Hypothalamus (tissue), 51 donors: ENCODE data around the gene POLA1.
"Not testable (repeated sequence)": the region's sequence is repeated elsewhere in the genome, so short reads cannot be mapped to it uniquely, and the experiment has no call there.

Experiments
- DNase-seq, 51 donors: peaks; one replicate each; lab custom pipeline; 2025; lab: John Stamatoyannopoulos, UW

The POLA1 gene

GRCh38 chrX:24782011-24782410 lies 88.3 kb downstream of the POLA1 start:
- DNase-seq: no peak

DNA sequence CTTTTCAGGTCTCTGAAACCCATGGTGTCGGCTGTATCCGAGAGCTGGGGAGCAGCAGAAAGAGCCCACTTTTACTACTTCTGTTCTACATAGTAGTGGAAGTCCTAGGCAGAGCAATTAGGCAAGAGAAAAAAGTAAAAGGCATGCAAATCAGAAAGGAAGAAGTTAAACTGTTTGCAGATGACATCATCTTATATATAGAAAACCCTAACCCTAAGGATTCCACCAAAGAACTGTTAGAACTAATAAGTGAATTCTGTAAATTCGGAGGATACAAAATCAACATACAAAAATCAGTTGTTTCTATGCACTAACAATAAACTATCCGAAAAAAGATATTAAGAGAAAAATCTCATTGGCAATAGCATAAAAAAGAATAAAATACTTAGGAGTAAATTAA lies 95.3 kb downstream of the POLA1 start:
- DNase-seq: no peak

DNA sequence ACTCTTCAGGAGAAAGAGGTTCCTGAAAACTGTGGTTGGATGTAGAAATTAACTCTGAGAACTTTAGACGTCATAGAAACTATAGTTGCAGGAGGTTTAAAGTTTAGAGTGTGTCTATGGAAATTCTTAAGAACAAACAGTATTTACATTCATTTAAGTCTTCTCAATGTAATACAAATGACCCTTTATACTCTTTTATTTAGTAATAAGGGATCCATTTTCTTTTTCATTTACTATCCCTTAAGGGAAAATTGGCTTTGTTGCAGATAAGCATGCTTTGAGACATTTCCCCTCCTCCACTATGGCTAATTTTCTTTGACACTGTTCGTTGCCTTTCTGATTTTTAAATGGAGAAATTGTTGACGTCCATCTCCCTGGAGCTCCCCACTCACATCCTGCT lies 96.4 kb downstream of the POLA1 start:
- no peak for DNase-seq

DNA sequence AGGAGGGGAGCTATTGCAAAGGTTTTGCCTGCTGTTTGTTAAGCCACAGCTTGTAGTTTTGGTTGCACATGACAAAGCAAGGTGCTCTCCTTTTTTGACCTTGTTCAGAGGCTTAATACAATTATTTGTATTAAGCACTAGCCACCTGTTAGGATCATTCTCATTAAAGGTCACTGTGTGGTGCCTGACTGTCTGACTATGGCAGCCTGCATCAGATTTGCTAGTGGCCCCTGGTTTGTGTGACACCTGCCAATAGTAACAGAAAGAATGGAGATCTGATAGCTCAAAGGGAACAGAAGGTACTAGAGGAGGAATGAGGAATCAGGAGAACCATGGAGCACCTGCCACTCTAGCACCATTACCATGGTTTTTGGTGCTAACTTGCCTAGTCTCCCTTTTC lies 102.5 kb downstream of the POLA1 start:
- DNase-seq: no peak

DNA sequence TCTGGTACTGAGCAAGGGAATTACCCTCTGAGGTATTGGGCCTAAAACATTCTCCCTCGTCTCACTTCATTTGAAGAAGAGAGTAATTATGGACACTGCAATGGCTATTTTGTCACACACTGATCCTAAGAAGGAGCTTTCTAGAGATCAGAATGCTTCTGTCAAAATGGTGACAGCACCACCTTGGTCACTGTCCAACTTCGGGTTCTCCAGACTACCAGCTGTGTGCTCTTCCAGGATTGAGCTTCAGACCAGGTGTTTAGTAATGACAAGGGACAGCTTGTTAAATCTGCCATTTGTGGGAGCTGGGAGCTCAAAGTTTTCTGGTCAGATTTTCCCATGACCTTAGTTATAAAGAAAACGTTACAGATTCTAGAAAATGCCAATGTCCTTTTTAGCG lies 105.4 kb downstream of the POLA1 start:
- DNase-seq: no peak

GRCh38 chrX:24799565-24799964 lies 105.8 kb downstream of the POLA1 start:
- no peak for DNase-seq

DNA sequence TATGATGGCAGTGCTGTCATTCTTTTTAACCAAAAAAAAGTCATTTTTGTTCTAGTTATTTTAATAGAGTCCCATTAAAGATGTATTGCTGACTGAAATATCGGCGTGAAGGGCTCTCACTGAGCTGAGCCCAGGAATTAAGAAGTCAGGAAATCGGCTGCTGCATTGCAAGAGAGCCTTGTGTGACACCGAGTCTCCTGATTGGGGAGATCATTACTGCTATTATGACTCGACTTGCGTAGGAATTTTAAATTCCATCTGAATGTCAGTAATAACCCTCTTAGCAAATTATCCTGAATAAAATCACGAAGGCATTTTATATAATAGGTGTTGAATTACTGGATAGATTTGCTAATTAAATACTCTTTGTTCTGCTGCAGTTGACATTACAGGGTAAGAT lies 111.5 kb downstream of the POLA1 start:
- DNase-seq: peak in 2 of 51 donors; percentile 1 to 8

- DNase-seq: not testable (repeated sequence)
Observed at GRCh38 chrX:24819807-24820206, 126.1 kb downstream of the POLA1 start.

DNA sequence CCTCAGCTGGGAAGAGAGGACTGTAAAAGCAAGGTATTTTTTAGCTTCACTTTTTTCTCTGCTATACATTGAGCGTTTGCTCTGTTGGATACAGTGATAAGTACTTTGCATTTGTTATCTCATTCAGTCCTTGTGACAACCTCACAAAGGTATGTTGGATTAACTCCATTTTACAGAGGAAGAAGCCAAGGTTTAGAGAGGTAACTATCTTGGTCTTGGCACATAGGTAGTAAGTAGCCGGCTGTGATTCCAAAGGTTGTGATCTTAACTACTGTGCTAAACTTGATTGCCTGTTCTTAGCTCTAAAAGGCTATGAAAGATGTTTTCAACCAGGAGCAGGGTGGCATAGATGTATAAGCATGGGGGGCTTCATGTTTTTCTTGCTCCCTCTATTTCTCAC lies 134.4 kb downstream of the POLA1 start:
- DNase-seq: no peak

DNA sequence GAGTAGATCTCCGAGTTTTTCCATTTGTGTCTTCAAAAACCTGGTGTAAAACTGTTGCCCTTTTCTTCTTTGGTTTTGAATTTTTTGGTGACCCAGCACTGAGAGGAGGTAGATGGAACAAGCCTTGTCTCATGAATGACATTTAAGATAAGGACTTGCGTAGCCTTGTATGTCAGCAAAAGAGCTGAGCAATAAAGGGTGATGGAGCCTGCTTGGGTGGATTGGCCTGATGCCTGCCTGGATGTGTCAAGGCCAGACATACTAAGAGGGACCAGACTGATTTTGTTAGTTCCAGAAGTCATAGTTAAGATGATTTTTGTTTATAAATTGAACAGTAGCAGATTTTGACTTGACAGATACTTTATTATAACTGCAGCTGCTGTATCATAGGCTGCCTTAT lies 134.9 kb downstream of the POLA1 start:
- DNase-seq: no peak

DNA sequence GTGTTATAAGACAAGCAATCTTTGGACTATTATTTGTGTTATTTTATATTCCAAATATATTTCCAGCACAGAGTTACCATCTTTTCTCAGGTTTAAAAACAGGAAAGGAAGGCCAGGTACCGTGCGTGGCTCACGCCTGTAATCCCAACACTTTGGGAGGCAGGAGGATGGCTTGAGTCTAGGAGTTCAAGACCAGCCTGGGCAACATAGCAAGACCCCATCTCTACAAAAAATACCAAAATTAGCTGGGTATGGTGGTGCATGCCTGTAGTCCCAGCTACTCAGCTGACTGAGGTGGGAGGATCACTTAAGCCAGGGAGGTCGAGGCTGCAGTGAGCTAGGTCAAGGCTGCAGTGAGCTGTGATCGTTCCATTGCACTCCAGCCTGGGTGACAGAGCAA lies 140.0 kb downstream of the POLA1 start:
- no peak for DNase-seq

- DNase-seq: no peak
Observed at GRCh38 chrX:24837966-24838365, 144.2 kb downstream of the POLA1 start.

GRCh38 chrX:24838629-24839028 lies 144.9 kb downstream of the POLA1 start:
- DNase-seq: peak in 3 of 51 donors; percentile 0 to 2 (median 1)

DNA sequence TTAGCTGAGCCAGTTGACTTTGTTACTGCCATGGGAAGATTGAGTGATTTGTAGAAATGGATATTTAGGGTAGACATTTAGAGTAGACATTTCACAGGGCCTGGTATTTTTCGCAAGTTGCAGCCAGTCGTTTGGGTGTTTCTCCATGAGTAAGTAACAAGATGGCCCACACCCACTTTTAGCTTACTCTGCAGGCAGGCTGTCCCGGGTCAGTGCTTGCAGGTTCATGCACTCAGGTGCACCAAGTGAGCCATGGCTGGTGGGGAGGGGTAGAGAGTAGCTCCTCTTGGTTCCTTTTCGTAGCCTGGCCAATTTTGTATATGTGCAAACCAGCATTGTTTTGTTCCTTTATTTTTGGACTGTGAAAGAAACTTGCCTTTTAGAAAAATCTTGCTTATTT lies 145.6 kb downstream of the POLA1 start:
- no peak for DNase-seq

GRCh38 chrX:24842486-24842885 lies 148.8 kb downstream of the POLA1 start:
- DNase-seq: no peak

DNA sequence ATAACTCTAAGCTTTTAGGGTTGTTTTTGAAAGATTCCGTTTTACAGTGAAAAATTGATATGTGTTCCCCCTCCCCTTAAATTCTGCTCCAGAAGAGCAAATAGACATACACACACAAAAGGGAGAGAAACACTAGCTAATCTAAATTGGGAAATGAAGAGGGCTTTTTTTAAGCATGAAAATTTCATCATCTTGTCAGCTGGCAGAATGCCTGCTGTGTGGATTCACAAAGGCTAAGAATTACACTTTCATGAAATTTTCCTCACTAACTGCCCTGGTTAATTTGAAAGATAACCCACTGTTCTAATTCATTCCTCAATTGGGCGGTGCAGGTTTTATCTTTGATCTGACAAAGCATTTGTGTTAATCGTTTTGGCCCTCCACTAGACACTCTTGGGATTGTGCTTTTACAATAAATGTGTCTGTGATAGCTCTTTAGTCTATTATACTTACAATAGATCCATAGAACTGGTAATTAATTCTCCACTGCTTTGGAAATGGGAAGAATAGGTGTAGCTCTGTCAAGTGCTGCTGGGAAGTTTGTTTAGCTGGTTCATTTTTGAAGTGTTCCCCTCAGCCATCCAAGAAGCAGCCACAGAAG lies 152.9 kb downstream of the POLA1 start:
- DNase-seq: peak in 1 of 51 donors; percentile 12

GRCh38 chrX:24851289-24851688 lies 157.6 kb downstream of the POLA1 start:
- DNase-seq: no peak

- no peak for DNase-seq
Observed at GRCh38 chrX:24851780-24852179, 158.1 kb downstream of the POLA1 start.

DNA sequence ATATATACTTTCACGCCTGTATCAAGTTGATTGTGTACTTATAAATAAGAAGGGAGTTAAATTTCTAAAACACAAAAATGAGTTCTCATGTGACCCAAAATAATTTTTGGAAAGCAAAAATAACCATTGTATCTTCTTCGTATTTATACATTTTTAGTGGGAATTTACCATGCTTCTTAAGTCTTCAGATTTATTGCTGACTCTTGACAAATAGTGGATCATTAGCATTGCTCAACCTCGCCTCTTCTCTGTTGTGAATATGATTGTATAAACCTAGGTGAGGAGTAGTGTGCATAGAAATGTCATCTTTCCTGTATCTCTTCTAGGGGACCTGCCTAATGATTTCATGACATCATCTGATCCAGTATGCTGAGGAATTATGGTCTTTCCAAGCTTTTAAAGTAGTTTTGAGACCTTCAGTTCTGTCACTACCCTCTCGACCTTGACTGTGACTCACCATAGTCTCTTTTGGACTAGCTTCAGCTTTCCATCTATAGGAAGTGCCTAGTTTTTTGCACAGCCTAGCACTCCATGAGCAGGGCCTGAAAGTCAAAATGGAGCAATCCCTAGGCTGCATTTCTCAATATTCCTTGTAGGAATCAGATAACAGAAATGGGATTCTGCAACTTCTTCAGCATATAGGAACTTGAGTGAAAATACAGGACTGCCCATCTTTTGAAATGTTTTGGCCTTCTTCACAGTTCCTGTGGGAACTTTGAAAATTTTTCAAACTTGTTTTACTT lies 164.5 kb downstream of the POLA1 start:
- DNase-seq: no peak

DNA sequence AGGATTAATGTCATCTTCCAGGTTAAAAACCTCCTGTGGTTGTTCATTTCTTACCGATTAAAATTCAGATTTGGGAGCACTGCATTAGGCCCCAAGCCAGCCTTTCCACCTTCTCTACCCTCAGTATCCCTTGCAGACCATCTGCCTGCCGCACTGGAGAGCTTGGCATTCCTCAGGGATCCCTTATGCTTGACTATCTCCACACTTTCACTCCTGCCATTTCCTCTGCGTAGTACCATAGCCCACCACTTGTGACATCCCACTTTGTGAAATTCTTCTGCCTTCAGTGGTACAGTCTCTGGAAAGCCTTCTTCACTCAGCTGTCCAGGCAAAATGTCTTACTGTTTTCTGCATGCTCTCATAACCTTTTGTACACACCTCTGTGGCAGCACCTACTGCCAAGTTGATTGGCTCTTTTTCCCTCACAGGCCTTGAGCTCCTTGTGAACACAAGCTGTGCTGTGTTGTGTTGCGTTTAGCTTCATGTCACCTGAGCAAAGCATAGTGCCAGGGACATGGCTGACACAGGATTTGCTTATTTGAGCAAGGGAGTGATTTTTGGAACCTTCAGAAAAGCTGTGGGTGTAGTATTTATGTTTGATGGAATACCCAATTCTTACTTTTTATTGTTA lies 165.6 kb downstream of the POLA1 start:
- no peak for DNase-seq

DNA sequence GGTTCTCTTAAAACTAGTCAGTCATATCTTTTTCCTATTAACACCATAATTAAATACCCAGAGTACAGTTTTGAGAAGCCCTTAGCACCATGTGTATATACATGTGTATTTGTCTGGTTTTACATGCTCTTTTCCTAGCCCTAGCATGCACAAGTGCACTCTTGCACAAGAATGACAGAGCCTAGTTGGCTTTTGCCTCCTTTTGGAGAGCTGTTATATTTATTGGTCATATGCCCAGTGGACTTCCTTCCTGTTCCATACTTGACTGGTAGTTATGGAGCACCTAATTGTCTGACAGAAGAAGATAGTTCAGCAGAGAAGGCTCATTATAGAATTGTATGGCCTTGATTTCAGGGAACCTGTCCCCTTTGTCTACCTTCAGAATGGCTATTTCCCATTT lies 166.4 kb downstream of the POLA1 start:
- DNase-seq: no peak

GRCh38 chrX:24862343-24862742 lies 168.6 kb downstream of the POLA1 start:
- no peak for DNase-seq
